HepG2 (cell line): ENCODE measurements around the gene NFE2L1. TPM values are rescaled to one million over a fixed set of nuclear protein-coding genes. Genes with fewer than 3 reads are reported as not detected.

Experiments used
- AGO2 ChIP-seq: fragments of 200-400 bp; formaldehyde crosslinking; optimal IDR thresholded peaks from 2 replicates; pipeline ENCODE3; 2017; ENCODE audit warnings: mild to moderate bottlenecking, low read depth, low read length, moderate library complexity
- CREBL2 ChIP-seq: sonication (generic); formaldehyde crosslinking; IDR thresholded peaks from 2 replicates; pipeline ENCODE4 v1.8.1; 2023; ENCODE audit warnings: missing genetic modification reagents, mild to moderate bottlenecking, borderline replicate concordance
- CREM ChIP-seq, 2 experiments: sonication (generic) in 1 of 2; formaldehyde crosslinking in 1 of 2; IDR thresholded peaks; 2 replicates each; pipeline versions ENCODE4 v1.4.0 to v1.6.1; 2016 to 2020; ENCODE audit warnings: antibody characterized with exemption in 1 of 2, mild to moderate bottlenecking in 1 of 2, missing genetic modification reagents in 1 of 2
- EEA1 ChIP-seq: sonication (generic); formaldehyde crosslinking; IDR thresholded peaks from 2 replicates; pipeline ENCODE4 v1.5.1; 2020; ENCODE audit warnings: mild to moderate bottlenecking, missing genetic modification reagents, borderline replicate concordance
- GATA4 ChIP-seq: sonication (generic); IDR thresholded peaks from 2 replicates; pipeline ENCODE4 v1.6.1; 2016; ENCODE audit warnings: antibody characterized with exemption, low read depth, borderline replicate concordance
- KDM2A ChIP-seq: sonication (generic); formaldehyde crosslinking; IDR thresholded peaks from 2 replicates; pipeline ENCODE4 v1.4.0; 2020; ENCODE audit warnings: low read depth, missing genetic modification reagents, borderline replicate concordance
- MATR3 ChIP-seq: sonication (generic); formaldehyde crosslinking; IDR thresholded peaks from 2 replicates; pipeline ENCODE4 v1.4.0; 2020; ENCODE audit warnings: missing genetic modification reagents
- PITX1 ChIP-seq: sonication (generic); formaldehyde crosslinking; IDR thresholded peaks from 2 replicates; pipeline ENCODE4 v1.5.1; 2020; ENCODE audit warnings: mild to moderate bottlenecking, missing genetic modification reagents
- POLR2AphosphoS2 ChIP-seq: IDR thresholded peaks from 2 replicates; pipeline ENCODE4 v1.6.1; 2011; ENCODE audit warnings: low read depth, low read length, improper control_type of control experiment
- WIZ ChIP-seq: sonication (generic); formaldehyde crosslinking; IDR thresholded peaks from 2 replicates; pipeline ENCODE4 v1.5.1; 2020; ENCODE audit warnings: mild to moderate bottlenecking, missing genetic modification reagents
- ZFP36L2 ChIP-seq: sonication (generic); formaldehyde crosslinking; IDR thresholded peaks from 2 replicates; pipeline ENCODE4 v1.4.0; 2020; ENCODE audit warnings: missing genetic modification reagents
- ZFP91 ChIP-seq: sonication (generic); formaldehyde crosslinking; IDR thresholded peaks from 2 replicates; pipeline ENCODE4 v1.9.0; 2022; ENCODE audit warnings: missing genetic modification reagents, mild to moderate bottlenecking, borderline replicate concordance
- ZNF296 ChIP-seq: sonication (generic); formaldehyde crosslinking; conservative IDR thresholded peaks from 2 replicates; pipeline ENCODE4 v1.5.0; 2020; ENCODE audit warnings: mild to moderate bottlenecking, missing genetic modification reagents
- ZNF552 ChIP-seq: sonication (generic); formaldehyde crosslinking; IDR thresholded peaks from 2 replicates; pipeline ENCODE4 v1.9.0; 2022; ENCODE audit warnings: missing genetic modification reagents, mild to moderate bottlenecking, borderline replicate concordance
- ZNF607 ChIP-seq: sonication (generic); formaldehyde crosslinking; IDR thresholded peaks from 2 replicates; pipeline ENCODE4 v1.5.1; 2020; ENCODE audit warnings: missing genetic modification reagents, mild to moderate bottlenecking, borderline replicate concordance
- ZNF747 ChIP-seq: sonication (generic); formaldehyde crosslinking; IDR thresholded peaks from 2 replicates; pipeline ENCODE4 v1.8.1; 2023; ENCODE audit warnings: missing genetic modification reagents, mild to moderate bottlenecking, borderline replicate concordance
- ZNF788 ChIP-seq: sonication (generic); formaldehyde crosslinking; IDR thresholded peaks from 2 replicates; pipeline ENCODE4 v1.5.0; 2020; ENCODE audit warnings: mild to moderate bottlenecking, missing genetic modification reagents, borderline replicate concordance
- polyA plus RNA-seq, 8 experiments: library from polyadenylated mRNA; depleted of rRNA in 3 of 8; stranded (reverse) in 7 of 8; unstranded in 1 of 8; fragments of >200 nt; fragmentation: Illumina TruSeq in 4 of 8; extraction: Trizol in 4 of 8; gene quantifications; 2 replicates each; pipeline versions ENCODE4 v1.2.1 to v1.2.3, GENCODE V29; 2011 to 2016; ENCODE audit warnings: low read depth in 4 of 8, missing spikeins in 1 of 8, mixed read lengths in 1 of 8; ENCODE audit not compliant: insufficient read depth in 1 of 8
- total RNA-seq, 5 experiments: library from RNA; depleted of rRNA; stranded (reverse); fragments of >200 nt; fragmentation: Illumina TruSeq; extraction: Trizol; gene quantifications; 2 replicates each; pipeline ENCODE4 v1.2.3, GENCODE V29; 2016; ENCODE audit warnings: low read depth in 1 of 5
- TF ChIP-seq, protein P1 (sequence below), 2 experiments: sonication (generic) in 1 of 2; formaldehyde crosslinking in 1 of 2; IDR thresholded peaks; 2 replicates each; pipeline versions ENCODE4 v1.6.1 to v1.9.0; 2014 to 2022; ENCODE audit warnings: antibody characterized with exemption in 1 of 2, borderline replicate concordance in 1 of 2, inconsistent platforms in 1 of 2, low read depth in 1 of 2, missing genetic modification reagents in 1 of 2
- TF ChIP-seq, protein P2 (sequence below): sonication (generic); formaldehyde crosslinking; IDR thresholded peaks from 2 replicates; pipeline ENCODE4 v1.8.0; 2022; ENCODE audit warnings: low read depth, missing genetic modification reagents

The NFE2L1 gene
- total and polyA plus RNA-seq, 2 of the 13 experiments (the other 11 are each of a cell fraction or from before 2014, with no cell fraction given), result 67.0 to 234 TPM

- TF ChIP-seq, protein P1, sequence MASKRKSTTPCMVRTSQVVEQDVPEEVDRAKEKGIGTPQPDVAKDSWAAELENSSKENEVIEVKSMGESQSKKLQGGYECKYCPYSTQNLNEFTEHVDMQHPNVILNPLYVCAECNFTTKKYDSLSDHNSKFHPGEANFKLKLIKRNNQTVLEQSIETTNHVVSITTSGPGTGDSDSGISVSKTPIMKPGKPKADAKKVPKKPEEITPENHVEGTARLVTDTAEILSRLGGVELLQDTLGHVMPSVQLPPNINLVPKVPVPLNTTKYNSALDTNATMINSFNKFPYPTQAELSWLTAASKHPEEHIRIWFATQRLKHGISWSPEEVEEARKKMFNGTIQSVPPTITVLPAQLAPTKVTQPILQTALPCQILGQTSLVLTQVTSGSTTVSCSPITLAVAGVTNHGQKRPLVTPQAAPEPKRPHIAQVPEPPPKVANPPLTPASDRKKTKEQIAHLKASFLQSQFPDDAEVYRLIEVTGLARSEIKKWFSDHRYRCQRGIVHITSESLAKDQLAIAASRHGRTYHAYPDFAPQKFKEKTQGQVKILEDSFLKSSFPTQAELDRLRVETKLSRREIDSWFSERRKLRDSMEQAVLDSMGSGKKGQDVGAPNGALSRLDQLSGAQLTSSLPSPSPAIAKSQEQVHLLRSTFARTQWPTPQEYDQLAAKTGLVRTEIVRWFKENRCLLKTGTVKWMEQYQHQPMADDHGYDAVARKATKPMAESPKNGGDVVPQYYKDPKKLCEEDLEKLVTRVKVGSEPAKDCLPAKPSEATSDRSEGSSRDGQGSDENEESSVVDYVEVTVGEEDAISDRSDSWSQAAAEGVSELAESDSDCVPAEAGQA (IDR thresholded peaks at IDR 0.05; ENCODE audit: low read depth), result peak; percentile 77
- TF ChIP-seq, protein P1 (CRISPR knock-in tag; IDR thresholded peaks at IDR 0.05; ENCODE audit: borderline replicate concordance), result peak; percentile 7; the same call in 1 of the 2 replicates
- TF ChIP-seq ZNF747 (CRISPR knock-in tag) (no peak; the same call in 1 of the 2 replicates), ZNF607 (CRISPR knock-in tag) (peak; percentile 69), AGO2 (no peak), ZFP91 (peak; percentile 28; the same call in 1 of the 2 replicates), KDM2A (peak; percentile 46; the same call in 1 of the 2 replicates), ZFP36L2 (CRISPR knock-in tag) (no peak), PITX1 (no peak; the same call in 1 of the 2 replicates), ZNF552 (0 out of 2 replicates have a peak, but pooled peaks have one; percentile 57), CREBL2 (CRISPR knock-in tag) (0 out of 2 replicates have a peak, but pooled peaks have one; percentile 11), CREM (IDR thresholded peaks at IDR 0.05) (peak; percentile 93), CREM (CRISPR knock-in tag; IDR thresholded peaks at IDR 0.05) (no peak), ZNF788 (CRISPR knock-in tag) (no peak), ZNF296 (CRISPR knock-in tag) (peak; percentile 83; the same call in 1 of the 2 replicates), WIZ (CRISPR knock-in tag) (peak; percentile 86; the same call in 1 of the 2 replicates), EEA1 (CRISPR knock-in tag) (no peak), POLR2AphosphoS2 (no peak), MATR3 (no peak), GATA4 (no peak; the same call in 1 of the 2 replicates)
- TF ChIP-seq, protein P2, sequence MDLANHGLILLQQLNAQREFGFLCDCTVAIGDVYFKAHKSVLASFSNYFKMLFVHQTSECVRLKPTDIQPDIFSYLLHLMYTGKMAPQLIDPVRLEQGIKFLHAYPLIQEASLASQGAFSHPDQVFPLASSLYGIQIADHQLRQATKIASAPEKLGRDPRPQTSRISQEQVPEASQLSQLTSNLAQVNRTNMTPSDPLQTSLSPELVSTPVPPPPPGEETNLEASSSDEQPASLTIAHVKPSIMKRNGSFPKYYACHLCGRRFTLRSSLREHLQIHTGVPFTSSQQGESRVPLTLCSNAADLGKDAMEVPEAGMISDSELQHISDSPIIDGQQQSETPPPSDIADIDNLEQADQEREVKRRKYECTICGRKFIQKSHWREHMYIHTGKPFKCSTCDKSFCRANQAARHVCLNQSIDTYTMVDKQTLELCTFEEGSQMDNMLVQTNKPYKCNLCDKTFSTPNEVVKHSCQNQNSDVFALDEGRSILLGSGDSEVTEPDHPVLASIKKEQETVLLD (CRISPR knock-in tag), result peak; percentile 35
These were observed at the start of gene NFE2L1 (continued) for GRCh38 chr17:48047741-48048383.
